ENCODE results near the gene EFHC1. TPM values are rescaled to one million over a fixed set of nuclear protein-coding genes. Genes with fewer than 3 reads are reported as not detected.

Gene EFHC1, protein sequence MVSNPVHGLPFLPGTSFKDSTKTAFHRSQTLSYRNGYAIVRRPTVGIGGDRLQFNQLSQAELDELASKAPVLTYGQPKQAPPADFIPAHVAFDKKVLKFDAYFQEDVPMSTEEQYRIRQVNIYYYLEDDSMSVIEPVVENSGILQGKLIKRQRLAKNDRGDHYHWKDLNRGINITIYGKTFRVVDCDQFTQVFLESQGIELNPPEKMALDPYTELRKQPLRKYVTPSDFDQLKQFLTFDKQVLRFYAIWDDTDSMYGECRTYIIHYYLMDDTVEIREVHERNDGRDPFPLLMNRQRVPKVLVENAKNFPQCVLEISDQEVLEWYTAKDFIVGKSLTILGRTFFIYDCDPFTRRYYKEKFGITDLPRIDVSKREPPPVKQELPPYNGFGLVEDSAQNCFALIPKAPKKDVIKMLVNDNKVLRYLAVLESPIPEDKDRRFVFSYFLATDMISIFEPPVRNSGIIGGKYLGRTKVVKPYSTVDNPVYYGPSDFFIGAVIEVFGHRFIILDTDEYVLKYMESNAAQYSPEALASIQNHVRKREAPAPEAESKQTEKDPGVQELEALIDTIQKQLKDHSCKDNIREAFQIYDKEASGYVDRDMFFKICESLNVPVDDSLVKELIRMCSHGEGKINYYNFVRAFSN
- total RNA-seq (10 to 100 TPM; 13.0 to 15.5 TPM), polyA plus RNA-seq (1 to 10 TPM; 2.5 to 5.1 (median 2.9) TPM), total RNA-seq (6.4 to 39.6 (median 12.3) reads per million in 6 experiments)

DNA sequence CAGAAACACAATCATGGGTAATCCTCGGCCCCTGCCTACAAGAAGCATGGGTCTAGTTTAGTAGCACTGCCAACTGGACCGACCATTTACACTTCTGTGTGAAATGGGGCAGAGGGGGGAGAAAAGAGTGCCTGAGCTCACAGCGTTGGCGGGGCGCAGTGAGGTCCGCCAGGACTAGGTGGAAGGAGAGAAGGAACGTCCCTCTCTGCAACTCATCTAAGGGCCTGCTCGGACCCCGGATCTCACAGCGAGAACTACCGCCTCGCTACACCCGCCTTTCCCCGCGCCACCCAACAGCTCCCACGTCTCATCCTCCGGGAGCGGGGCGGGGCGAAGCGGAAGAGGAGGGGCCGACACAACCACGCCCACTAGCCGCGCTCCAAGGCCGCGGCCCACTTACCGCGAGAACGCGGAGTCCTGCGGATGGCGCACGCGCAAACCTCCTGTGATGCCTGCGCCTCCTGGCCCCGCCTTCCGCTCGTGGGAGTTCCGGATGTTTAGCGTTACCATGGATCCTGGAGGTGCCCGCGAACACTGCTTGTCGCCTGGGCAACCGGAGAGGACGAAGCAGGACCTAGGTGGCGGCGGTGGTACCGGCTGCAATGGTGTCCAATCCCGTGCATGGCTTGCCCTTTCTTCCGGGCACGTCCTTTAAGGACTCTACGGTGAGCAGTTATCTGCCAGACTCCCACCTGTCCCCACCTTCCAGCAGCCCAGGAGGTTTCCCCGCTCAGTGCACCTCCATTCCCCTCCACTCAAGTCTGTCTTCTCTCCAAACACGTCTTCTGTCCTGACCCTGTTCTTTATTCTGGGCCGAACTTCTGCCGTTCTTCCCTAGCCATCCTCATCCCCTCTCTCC lies at the start of gene EFHC1:
TSS of gene EFHC1 (plus strand) at position 534 of the 859 bp plus-strand sequence. CDS start at position 603, 69 bp downstream.
- H3K27ac Mint-ChIP-seq, result no peak within 1 kb of the TSS
- no peaks in the 10 kb centered on the region for H3K9me3 Mint-ChIP-seq
- no peaks in the 10 kb centered on the region for H3K27me3 Mint-ChIP-seq
- H3K36me3 Mint-ChIP-seq, result no peaks in the 10 kb centered on the region
- POLR2A ChIA-PET, result interaction anchor here (0.6 to 2.6 kb wide), 12 partner anchors 20 to 158 kb away, joined by 3 to 16 read pairs (median 7); partner anchors contain the start of genes MCM3, PAQR8 and TRAM2
- no peak within 1 kb of the TSS for H3K4me3 Mint-ChIP-seq
- ATAC-seq, result peak; percentile 90
- H3K4me1 Mint-ChIP-seq, result peaks cover 6 to 34% (median 16%) of the 10 kb centered on the region in 4 donors
- DNase-seq, result peak; percentile 96 to 99 (median 98)

DNA sequence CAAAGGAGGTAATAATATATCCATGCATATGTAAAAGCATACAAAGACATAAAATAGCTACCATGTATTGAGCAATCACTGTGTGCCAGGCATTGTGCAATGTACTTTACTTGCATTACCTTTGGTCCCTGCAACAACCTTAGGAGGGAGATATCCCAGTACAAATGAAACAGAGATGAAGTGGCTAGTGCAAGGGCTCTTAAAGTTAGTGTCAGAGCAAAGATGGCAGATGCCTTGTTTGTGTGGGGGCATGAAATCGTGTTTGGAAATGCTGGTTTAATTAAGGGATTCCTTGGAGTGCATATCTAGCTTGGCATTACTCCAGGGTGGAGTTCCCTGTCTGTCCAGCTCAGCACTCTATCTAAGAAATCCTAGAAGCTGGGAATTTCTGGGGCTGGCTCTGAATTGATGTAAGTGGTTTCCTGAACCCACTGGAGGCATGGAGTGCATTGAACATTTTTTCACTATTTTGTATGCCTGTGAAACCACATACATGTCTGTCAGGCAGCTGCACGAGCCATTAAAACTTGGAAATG lies 48.4 kb upstream of the EFHC1 start:
- Mint-ChIP-seq H3K36me3 (peaks cover 18 to 68% (median 19%) of the 10 kb centered on the region in 3 donors), H3K27ac (peak overlapping the region; percentile 8 to 97 (median 68)), H3K9me3 (peaks cover 0 to 16% (median 5%) of the 10 kb centered on the region in 9 donors), H3K27me3 (no peaks in the 10 kb centered on the region), H3K4me1 (peaks cover 54 to 97% (median 79%) of the 10 kb centered on the region in 4 donors), H3K4me3 (no peak overlapping the region)
- DNase-seq, result no peak
- ATAC-seq, result no peak
- POLR2A ChIA-PET, result interaction anchor here (1.0 to 2.3 kb wide), 3 partner anchors 10 to 38 kb away, joined by 3 to 7 read pairs (median 4); partner anchors contain the start of gene PAQR8

DNA sequence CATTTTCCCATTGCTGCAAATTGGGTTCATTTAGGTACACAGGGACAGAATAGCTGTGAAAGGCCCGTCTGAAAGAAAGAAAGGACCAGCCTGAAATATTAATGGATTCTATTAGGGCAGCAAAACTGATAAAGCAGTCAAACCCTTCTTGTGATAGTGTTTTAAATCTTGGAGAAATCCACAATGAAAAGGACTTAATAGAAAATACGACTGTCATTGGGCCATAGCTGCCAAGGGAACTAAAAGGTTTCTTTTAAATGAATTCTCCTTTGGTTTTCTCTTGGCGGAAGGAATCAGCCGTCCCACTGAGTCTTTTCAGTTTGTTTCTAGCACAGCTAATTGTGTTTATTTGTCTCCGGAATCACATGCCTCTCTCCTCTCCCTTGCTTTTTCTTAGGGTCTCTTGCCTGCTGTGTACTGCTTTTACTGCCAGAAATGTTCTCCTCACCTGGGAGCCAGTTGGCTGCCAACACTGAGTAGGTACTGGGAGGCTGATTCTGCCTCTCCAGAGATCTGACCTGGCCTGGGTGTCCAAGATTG lies 46.9 kb upstream of the EFHC1 start:
- Mint-ChIP-seq H3K27ac (peak overlapping the region; percentile 46 to 97 (median 77)), H3K9me3 (peaks cover 0 to 16% (median 5%) of the 10 kb centered on the region in 9 donors)
- POLR2A ChIA-PET, result interaction anchor here (0.5 to 1.1 kb wide), 5 partner anchors 11 to 172 kb away, joined by 3 to 4 read pairs (median 3); partner anchors contain the start of gene PAQR8

DNA sequence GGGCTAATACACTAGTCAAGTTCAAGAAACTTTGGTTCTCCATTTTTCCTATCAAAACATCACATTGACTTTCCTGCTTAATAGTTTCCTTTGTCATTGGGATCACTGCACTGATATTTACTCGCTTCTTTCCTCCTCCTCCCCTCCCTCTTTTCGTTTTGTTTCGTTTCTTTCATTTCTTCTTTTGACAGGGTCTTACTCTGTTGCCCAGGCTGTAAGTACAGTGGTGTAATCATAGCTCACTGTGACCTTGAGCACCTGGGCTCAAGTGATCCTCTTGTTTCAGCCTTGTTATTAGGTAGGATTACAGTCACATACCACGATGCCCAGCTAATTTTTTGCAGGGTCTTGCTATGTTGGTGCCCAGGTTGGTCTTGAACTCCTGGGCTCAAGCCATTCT lies 45.9 kb upstream of the EFHC1 start:
- Mint-ChIP-seq H3K27ac (peak overlapping the region; percentile 67 to 97 (median 77)), H3K4me3 (peak overlapping the region in 1 of 10 donors; percentile 34), H3K27me3 (no peaks in the 10 kb centered on the region), H3K4me1 (peaks cover 48 to 96% (median 75%) of the 10 kb centered on the region in 4 donors), H3K36me3 (peaks cover 14 to 45% (median 18%) of the 10 kb centered on the region in 3 donors), H3K9me3 (peaks cover 0 to 16% (median 5%) of the 10 kb centered on the region in 9 donors)
- ATAC-seq (no peak), DNase-seq (no peak)
- POLR2A ChIA-PET, result interaction anchor here (0.7 to 4.5 kb wide), 3 partner anchors 23 to 51 kb away, joined by 3 to 19 read pairs (median 3); no protein-coding TSS in a partner anchor

More for the DNA sequence above, 46.9 kb upstream of the EFHC1 start:
- no peak overlapping the region for H3K4me3 Mint-ChIP-seq
- H3K36me3 Mint-ChIP-seq, result peaks cover 15 to 53% (median 18%) of the 10 kb centered on the region in 3 donors
- no peak for DNase-seq
- H3K4me1 Mint-ChIP-seq, result peaks cover 49 to 97% (median 79%) of the 10 kb centered on the region in 4 donors
- ATAC-seq, result no peak
- no peaks in the 10 kb centered on the region for H3K27me3 Mint-ChIP-seq

DNA sequence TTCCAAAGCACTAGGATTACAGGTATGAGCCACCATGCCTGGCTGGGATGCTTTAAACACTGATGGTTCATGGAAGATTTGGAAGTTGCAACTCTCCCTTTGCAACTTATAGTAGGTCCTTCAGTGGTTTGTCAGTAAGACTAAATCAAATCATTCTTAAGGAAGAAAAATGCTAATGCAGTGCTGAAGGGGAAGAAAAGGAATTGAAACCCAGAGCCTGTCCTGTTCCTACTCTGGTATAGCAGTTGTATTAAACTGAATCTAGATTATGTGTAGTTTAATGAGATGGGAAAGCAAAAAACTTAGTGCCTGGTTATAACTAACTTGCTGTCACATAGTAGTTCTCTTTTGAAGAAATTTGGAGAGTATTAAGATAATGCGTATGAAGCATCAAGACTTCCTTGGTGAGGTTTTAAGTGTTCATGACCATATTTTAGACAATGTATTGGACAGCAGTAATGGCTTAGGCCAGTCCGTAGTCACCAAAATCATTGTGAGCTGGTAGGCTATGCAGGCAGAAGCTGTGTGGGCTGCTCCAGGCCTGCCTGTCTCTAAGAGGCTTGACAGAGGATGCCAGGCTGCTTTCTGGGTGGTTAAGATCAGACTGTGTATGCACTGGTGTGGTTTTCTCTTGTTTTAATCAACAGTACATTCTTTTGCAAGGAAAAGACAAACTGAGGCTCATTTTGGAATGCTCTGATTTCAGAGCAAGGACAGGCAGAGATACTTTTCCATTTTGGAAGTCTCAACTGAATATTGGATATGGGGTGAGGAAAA lies 44.2 kb upstream of the EFHC1 start:
- peak overlapping the region; percentile 31 to 83 (median 71) for H3K4me3 Mint-ChIP-seq
- H3K27me3 Mint-ChIP-seq, result no peaks in the 10 kb centered on the region
- H3K27ac Mint-ChIP-seq, result peak overlapping the region; percentile 46 to 97 (median 89)
- peaks cover 14 to 35% (median 18%) of the 10 kb centered on the region in 3 donors for H3K36me3 Mint-ChIP-seq
- H3K9me3 Mint-ChIP-seq, result peaks cover 0 to 16% (median 5%) of the 10 kb centered on the region in 9 donors
- peaks cover 43 to 94% (median 72%) of the 10 kb centered on the region in 4 donors for H3K4me1 Mint-ChIP-seq
- POLR2A ChIA-PET, result interaction anchor here (0.7 to 4.5 kb wide), 7 partner anchors 8 to 91 kb away, joined by 3 to 19 read pairs (median 8); partner anchors contain the start of genes MCM3 and PAQR8
- ATAC-seq (peak; percentile 86 to 90), DNase-seq (peak in 3 of 10 donors; percentile 31 to 57 (median 34))

DNA sequence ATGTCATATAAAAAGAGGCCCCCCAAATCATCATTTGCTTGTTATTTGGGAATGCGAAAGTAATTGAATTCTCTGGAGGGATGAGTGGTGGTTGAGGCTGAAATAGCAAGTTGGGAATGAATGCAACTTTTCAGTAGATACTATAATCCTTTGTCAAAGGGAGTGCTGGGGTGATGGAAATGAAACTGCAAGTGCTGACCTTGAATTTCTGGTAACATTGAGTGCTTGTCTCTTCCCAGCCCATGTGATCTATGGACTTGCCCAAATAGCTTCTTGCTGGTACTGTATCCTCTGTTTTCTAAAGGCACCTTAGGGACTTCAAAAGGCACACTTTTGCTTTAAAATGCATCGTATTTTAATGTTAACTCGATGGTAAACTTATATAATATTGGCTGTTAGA lies 43.4 kb upstream of the EFHC1 start:
- Mint-ChIP-seq H3K36me3 (peaks cover 17 to 36% (median 18%) of the 10 kb centered on the region in 3 donors), H3K4me3 (peak overlapping the region in 9 of 10 donors; percentile 12 to 79 (median 67)), H3K27ac (peak overlapping the region; percentile 63 to 97 (median 85)), H3K4me1 (peaks cover 42 to 95% (median 74%) of the 10 kb centered on the region in 4 donors), H3K9me3 (peaks cover 0 to 16% (median 5%) of the 10 kb centered on the region in 9 donors), H3K27me3 (no peaks in the 10 kb centered on the region)
- no peak for DNase-seq
- no peak for ATAC-seq
- POLR2A ChIA-PET, result interaction anchor here (0.6 to 4.5 kb wide), 9 partner anchors 8 to 92 kb away, joined by 3 to 19 read pairs (median 4); partner anchors contain the start of genes MCM3 and PAQR8

DNA sequence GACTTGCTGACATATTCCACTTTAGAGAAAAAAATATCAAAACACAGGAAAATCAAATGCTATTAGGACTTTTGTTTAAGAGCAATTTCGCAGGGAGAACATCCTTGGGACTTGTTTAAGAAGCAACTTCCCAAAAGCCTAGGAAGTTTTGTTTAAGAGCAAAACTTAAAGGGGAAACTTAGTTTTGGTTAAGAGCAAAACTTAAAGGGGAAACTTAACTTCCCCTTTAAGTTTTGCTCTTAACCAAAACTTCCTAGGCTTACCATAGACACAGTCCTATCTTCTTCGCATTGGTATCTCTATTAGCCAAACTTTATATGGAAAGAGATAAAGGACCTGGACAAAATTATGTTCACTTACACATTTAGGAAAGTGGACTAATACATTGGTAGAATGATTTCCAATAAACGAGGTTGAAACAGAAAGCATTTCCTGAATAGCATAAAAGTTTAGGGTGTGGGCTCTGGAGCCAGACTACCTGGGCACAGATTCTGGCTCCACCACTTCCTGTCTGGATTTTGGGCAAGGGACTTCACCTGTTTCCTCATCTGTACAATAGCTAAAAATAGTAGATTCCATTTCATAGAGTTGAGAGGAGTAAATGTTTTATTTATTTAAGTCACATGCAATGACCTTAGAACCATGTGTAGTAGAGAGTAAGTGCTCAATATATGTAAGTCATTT lies 42.5 kb upstream of the EFHC1 start:
- ATAC-seq (peak; percentile 36 to 50), DNase-seq (no peak)
- POLR2A ChIA-PET, result interaction anchor here (0.7 to 4.5 kb wide), 10 partner anchors 10 to 93 kb away, joined by 3 to 19 read pairs (median 4); partner anchors contain the start of genes MCM3 and PAQR8
- peaks cover 13 to 37% (median 20%) of the 10 kb centered on the region in 3 donors for H3K36me3 Mint-ChIP-seq
- H3K27ac Mint-ChIP-seq, result peak overlapping the region; percentile 66 to 97 (median 90)
- peaks cover 40 to 93% (median 73%) of the 10 kb centered on the region in 4 donors for H3K4me1 Mint-ChIP-seq
- H3K9me3 Mint-ChIP-seq, result peaks cover 0 to 16% (median 5%) of the 10 kb centered on the region in 9 donors
- H3K27me3 Mint-ChIP-seq, result no peaks in the 10 kb centered on the region
- peak overlapping the region; percentile 20 to 83 (median 68) for H3K4me3 Mint-ChIP-seq

DNA sequence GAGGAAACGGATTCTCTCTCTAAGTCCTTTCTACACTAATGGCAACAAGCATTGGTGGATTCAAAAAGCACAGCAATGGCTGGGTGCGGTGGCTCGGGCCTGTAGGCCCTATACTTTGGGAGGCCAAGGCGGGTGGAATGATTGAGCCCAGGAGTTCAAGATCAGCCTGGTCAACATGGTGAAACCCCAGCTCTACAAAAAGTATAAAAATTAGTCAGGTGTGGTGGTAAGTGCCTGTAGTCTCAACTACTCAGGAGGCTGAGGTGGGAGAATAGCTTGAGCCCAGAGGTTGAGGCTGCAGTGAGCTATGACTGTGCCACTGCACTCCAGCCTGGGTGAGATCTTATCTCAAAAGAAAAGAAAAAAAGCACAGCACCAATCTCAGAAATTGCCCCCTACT lies 38.9 kb upstream of the EFHC1 start:
- DNase-seq (no peak), ATAC-seq (peak in 1 of 2 donors; percentile 31)
- peaks cover 5 to 28% (median 15%) of the 10 kb centered on the region in 3 donors for H3K36me3 Mint-ChIP-seq
- peak overlapping the region in 9 of 10 donors; percentile 69 to 93 (median 87) for H3K27ac Mint-ChIP-seq
- peak overlapping the region in 8 of 10 donors; percentile 14 to 76 (median 56) for H3K4me3 Mint-ChIP-seq
- POLR2A ChIA-PET, result interaction anchor here (1.0 to 2.3 kb wide), 4 partner anchors 9 to 19 kb away, joined by 3 to 9 read pairs (median 4); partner anchors contain the start of gene PAQR8
- no peaks in the 10 kb centered on the region for H3K27me3 Mint-ChIP-seq
- H3K9me3 Mint-ChIP-seq, result peaks cover 0 to 6% (median 0%) of the 10 kb centered on the region in 9 donors
- H3K4me1 Mint-ChIP-seq, result peaks cover 41 to 87% (median 79%) of the 10 kb centered on the region in 4 donors

DNA sequence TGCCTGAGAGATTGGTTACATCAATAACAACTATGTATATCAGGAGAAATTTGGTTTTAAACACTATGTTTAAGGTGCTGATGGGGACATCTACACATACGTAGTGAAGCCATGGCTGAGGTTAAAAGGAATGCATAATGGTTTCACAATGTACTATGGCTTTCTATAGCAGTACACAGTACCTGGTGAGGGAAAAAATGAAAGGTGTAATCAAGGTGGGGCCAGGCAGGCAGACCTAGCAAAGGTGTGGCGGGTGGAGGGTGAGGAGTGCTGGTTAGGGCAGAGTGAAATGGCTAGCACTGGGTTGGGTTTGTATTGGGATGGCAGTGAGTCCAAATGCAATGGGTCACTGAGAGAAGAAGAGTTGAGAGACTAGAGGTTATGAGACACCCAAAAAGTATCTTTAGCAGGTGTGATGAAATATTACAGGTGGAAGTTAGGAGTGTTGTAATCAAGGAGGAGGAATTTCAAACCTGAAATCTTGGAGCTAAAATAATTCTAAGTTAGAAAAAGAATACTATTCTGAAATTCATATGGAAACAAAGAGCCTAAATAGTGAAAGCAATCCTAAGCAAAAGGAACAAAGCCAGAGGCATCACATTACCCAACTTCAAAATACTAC lies 35.9 kb upstream of the EFHC1 start:
- POLR2A ChIA-PET, result interaction anchor here (1.0 to 9.5 kb wide), 2 partner anchors 8 to 19 kb away, joined by 3 to 105 read pairs; partner anchors contain the start of gene PAQR8
- Mint-ChIP-seq H3K4me3 (peak overlapping the region in 1 of 10 donors; percentile 11), H3K4me1 (peaks cover 48 to 83% (median 79%) of the 10 kb centered on the region in 4 donors), H3K27ac (peak overlapping the region; percentile 41 to 91 (median 84)), H3K27me3 (no peaks in the 10 kb centered on the region), H3K9me3 (peaks cover 0 to 6% (median 0%) of the 10 kb centered on the region in 9 donors), H3K36me3 (peaks cover 5 to 25% (median 15%) of the 10 kb centered on the region in 3 donors)
- DNase-seq (no peak), ATAC-seq (no peak)

Data from naive thymus-derived CD8-positive, alpha-beta T cell (primary cell).